Colon (tissue), 2 donors: ENCODE data around the gene RYR3.

Experiments
- FAIRE-seq: peaks from 2 replicates; lab custom pipeline; 2012; peaks lifted over from hg19 to GRCh38; lab: Jason Lieb, UNC
- donor health status: control.
- donor health status: control.

RYR3 gene

DNA sequence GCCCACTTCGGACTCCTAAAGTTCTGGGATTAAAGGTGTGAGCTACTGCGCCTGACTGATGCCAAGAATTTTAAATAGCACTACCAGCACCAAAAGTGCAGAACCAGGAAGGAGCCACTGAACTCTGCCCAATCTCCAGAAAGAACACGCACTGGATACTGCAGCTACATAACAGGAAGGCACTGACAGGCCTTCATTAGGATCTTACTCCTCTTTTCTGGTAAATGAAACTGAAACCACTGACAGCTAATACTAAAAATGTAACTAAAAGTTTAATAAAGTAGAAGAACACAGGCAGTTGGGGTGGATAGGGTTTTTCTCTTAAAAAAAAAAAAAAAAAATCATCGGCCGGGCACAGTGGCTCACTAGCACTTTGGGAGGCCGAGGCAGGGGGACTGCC lies 583.4 kb downstream of the RYR3 start:
- FAIRE-seq: no peak

DNA sequence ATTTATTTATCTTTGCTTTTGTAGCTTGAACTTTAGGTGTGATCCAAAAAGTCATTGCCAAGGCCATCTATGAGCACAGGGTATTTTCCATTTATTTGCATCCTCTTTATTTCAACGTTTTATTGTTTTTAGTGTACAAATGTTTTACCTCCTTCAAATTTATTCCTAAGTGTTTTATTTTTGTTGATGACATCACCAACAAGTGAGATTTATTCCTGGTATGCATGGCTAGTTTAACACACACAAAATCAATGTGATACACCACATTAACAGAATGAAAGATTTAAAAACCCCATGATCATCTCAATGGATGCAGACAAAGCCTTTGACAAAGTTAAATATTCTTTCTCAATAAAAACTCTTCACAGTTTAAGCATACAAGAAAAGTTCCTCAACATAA lies 591.3 kb downstream of the RYR3 start:
- no peak for FAIRE-seq

DNA sequence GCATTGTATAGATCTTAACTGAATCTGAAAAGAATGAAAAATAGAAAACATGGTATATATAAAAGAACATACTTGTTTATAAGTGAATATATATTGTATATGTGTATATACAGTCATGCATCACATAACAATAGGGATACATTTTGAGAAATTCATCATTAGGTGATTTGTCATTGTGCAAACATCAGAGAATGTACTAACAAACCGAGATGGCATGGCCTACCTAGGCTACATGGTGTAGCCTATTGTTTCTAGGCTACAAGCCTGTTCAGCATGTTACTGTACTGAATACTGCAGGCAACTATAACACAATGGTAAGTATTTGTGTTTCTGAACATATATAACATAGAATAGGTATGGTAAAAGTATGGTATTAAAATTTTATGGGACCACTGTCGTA lies 592.9 kb downstream of the RYR3 start:
- peak; percentile 5 for FAIRE-seq

DNA sequence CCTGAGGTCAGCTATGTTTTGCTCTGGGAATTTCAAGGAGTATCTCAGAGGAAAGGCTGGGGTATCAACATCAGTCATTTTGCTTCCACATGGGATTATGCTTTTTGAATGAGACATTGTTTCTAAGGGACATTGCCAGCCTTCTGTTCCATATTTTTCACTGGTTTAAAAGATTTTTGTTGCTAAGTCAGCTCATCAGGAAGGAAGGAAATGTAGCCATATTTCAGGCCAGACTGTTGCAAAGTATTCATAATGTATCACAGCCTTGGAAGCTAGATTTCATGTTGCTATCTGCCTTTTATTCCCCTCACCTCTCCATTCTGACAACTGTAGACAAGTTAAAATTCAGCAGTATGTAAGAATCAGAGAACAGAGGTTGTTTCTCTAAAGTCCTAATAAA lies 596.6 kb downstream of the RYR3 start:
- no peak for FAIRE-seq

DNA sequence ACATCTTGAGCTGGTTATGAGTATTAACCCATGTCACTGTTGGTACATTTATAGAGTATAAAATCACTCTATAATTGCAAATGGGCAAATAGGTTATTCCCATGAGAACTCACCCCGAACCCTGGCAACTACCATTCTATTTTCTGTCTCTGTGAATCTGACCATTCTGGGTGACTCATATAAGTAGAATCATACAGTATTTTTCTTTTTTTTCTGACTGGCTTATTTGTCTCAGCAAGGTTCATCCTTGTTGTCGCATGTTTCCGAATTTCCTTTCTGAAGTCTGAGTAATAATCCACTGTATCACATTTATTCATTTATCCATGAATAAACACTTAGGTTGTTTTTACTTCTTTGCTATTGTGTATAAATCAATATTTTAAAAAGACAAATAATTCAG lies 597.6 kb downstream of the RYR3 start:
- no peak for FAIRE-seq

DNA sequence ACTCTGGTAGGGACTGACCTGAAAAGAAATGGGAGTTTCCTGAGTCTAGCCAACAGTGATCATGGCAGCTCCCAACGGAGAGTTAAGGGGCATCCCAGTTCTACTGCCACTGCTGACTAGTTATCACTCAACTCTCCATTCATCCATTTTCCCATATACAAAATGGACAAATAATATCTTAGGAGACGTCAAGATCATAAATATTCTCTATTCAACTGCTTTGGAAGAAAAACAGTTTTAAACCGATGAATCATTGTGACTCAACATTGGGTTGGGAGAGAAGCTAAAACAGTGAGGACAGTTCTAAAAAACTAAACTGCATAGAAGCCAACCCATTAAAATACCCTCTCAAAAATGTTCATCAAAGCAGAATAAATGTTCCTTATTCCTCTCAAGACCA lies 600.0 kb downstream of the RYR3 start:
- no peak for FAIRE-seq

DNA sequence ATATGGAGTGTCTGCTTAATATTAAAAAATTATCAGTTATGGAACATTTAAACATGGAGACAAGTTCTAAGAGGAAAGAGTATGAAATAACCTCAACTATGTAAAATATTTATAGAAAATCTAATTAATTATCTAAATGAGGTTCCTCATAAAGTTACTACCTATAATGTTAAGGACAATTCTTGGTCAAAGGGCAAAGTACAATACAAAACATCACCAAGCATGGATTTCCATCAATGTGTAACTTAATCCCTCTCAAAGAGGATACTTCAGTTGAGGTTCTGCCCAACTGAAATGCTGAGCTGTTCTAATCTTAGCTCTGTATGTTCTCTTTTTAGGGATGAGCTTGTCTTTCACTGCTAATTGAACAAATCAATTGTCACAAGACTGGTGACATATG lies 601.6 kb downstream of the RYR3 start:
- no peak for FAIRE-seq

DNA sequence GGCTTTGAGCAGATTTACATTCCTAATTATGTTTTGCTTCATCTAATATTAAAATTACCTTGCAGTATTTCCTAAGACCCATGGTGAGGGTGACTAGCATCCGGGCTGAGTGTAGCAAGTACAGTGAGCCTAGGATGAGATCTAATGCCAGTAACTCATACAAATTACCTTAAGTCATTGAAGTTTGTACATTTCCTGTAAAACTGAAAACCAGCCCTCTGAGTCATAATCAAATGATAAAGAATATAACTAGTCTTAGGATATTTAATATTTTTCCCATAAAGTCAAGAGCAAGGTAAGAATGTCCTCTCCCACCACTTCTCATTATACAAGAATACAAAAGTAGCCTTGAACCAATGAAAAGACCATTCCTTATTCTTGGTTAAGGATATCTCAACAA lies 602.7 kb downstream of the RYR3 start:
- no peak for FAIRE-seq
